AG10803 (cell line): ENCODE measurements around the gene SARS2.

ENCODE experiments used
- DNase-seq: peaks from one replicate; pipeline ENCODE4 v3.0.0; 2010; ENCODE audit warnings: low read depth
- H3K4me3 ChIP-seq: 2 replicates; pipeline ENCODE4 v1.5.1; 2011; ENCODE audit warnings: mild to moderate bottlenecking, low read length, control low read depth
- CTCF ChIP-seq: conservative IDR thresholded peaks from 2 replicates; pipeline ENCODE4 v1.5.1; 2011; ENCODE audit warnings: mild to moderate bottlenecking, low read length, control low read depth, inconsistent platforms

Gene SARS2

GRCh38 chr19:38956264-38956663, 25.7 kb upstream of the SARS2 start:
- no peak overlapping the region for H3K4me3 ChIP-seq
- no peak for TF ChIP-seq CTCF
- DNase-seq, result no peak

GRCh38 chr19:38953677-38954076, 23.1 kb upstream of the SARS2 start:
- no peak for TF ChIP-seq CTCF
- H3K4me3 ChIP-seq, result no peak overlapping the region
- no peak for DNase-seq

- no peak overlapping the region for H3K4me3 ChIP-seq
- no peak for TF ChIP-seq CTCF
- DNase-seq, result no peak
Observed at GRCh38 chr19:38952395-38953165, 22.0 kb upstream of the SARS2 start.

GRCh38 chr19:38951187-38951586, 20.6 kb upstream of the SARS2 start:
- no peak for TF ChIP-seq CTCF
- H3K4me3 ChIP-seq, result no peak overlapping the region
- DNase-seq, result no peak

GRCh38 chr19:38949580-38950367, 19.2 kb upstream of the SARS2 start:
- DNase-seq, result peak; percentile 44
- peak overlapping the region; percentile 36 for H3K4me3 ChIP-seq
- no peak for TF ChIP-seq CTCF

GRCh38 chr19:38946229-38947010, 15.9 kb upstream of the SARS2 start:
- TF ChIP-seq CTCF, result no peak
- DNase-seq, result no peak

More at GRCh38 chr19:38946229-38947010, 15.9 kb upstream of the SARS2 start:
- no peak overlapping the region for H3K4me3 ChIP-seq
